GM19324 (cell line): ENCODE measurements around the gene ST7.

Experiments used
- ATAC-seq: cut with Tn5 transposase; IDR thresholded peaks from one replicate; pipeline ENCODE4 v1.9.1; 2021; ENCODE audit warnings: mild to moderate bottlenecking, moderate library complexity; ENCODE audit not compliant: unreplicated experiment, low FRiP score

The ST7 gene

GRCh38 chr7:117086788-117087187 is 133.5 kb downstream of the ST7 start:
- no peak for ATAC-seq

DNA sequence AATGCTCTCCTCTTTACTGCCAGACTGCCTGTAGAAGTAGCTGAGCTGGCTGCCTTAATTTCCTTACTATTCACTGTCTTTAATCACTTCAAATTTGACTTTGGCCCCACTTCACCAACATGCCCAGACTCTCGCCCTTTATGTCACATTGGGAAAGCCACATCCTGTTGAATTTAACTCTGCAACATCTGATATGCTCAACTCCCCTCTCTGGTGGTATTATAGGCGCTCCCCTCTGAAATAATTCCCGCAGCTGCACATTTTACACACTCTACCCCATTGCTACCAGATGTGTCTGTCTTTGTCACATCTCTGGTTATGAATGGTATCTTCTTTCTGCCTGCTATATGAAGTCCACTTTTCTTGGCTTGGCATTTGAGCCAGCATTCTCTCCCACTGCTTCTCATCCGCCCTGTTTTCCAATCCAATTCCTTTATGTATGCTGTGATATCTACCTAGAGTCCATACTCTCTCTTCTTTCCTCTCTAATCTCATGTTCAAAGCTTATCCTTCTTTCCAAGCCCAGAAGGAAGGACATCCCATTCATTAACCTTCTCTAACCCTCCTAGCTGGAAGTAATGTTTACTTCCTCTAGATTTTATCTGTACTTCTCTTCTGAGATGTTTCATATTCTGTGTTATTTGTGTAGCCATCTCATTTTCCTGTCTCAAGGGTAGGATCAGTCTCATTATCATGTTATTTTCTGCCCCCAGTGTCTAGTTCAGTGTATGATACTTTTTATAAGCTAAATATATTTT is 134.5 kb downstream of the ST7 start:
- ATAC-seq = no peak

DNA sequence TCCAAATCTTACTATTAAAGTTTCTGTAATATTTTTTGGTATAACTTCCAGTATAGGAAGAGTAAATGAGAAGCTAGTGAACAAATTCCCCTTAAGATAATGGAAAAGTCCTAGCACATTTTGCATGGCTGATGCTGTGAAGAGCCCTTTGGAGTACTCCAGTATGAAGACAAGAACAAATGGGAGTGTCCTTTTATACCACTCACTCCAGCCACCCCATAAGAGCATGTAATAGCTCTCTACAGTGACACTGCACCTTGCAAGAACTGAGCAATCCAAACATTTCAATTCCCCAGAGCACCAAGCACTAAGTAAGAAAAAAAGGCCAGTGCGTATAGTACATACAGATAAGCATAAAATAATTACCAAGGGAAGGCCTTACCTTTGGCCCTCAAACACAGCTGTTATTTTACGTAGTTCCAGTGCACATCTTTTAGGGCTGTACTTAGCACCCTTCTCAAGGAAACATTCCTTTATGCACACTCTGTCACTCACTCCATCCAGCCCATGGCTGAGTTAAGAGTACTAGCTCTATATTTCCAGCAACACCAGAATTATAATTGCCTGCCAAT is 135.4 kb downstream of the ST7 start:
- no peak for ATAC-seq

DNA sequence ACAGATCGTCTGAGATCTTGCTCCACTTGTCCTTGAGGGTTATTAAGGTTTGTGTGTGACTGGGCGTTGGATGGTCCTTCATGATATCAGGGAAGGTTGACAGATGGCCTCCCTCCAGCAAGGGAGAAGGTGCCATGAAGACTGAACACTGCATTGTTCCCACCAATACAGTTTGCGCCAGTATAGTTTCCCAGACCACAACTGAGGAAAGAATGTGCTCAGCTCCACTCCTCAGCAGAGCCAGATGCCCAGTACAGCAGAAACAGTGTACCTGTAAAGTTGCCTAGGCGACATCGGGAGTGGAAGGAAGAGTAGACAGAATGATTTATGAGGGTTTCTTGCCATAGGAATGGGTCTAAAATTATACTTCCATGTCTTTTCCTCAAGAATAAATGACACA is 137.5 kb downstream of the ST7 start:
- ATAC-seq = no peak

DNA sequence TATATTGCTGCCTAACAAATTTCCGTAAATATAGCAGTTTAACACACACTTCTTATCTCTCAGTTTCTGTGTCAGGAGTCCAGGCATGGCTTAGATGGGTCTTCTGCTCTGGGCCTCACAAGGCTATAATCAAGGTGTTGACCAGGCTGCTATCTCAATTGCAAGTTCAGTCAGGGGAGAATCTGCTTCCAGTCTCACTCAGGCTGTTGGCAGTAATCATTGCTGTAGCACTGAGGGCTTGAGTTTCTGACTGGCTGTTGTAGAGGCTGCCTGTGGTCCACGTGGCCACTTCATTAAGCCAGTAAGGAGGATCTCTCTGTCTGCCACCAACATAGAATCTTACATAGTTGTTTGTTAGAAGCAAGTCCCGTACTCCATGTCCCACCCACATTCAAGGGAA is 138.4 kb downstream of the ST7 start:
- no peak for ATAC-seq

DNA sequence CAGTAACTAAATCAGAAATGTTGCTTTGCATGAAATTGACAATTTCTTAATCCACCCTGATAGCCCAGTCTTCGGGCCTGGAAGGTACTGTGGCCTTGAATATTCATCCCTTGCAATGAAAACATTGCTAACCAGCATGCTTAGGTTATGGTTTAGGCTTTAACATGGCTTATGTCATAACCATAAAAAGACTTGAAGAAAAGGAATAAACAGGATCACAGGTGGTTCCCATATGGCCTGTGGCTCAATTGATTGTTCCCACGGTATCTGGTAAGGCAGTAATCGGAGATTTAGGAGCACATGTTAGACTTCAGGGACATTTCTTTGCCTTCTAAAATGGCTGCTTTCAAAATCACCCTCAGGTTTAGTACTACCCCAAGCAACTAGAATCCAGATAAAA is 139.5 kb downstream of the ST7 start:
- ATAC-seq = no peak

DNA sequence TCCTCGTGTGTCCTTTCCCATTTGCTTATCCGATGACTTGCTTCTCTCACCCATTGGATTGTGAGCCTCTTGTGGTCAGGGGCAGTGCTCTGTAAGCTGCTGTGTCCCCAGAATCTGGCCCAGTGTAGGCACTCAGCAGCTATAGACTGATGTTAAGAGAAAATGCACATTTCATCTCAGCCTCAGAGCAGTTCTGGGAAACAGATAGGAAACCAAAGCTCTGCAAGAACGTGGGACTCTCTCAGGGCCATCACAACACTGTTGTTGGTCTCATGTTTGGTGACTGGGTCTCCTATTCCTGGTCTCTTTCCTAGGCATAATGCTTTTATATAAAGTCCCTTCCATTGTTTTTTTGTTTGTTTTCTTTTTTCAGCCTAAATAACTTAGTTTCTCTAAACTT is 141.2 kb downstream of the ST7 start:
- no peak for ATAC-seq

DNA sequence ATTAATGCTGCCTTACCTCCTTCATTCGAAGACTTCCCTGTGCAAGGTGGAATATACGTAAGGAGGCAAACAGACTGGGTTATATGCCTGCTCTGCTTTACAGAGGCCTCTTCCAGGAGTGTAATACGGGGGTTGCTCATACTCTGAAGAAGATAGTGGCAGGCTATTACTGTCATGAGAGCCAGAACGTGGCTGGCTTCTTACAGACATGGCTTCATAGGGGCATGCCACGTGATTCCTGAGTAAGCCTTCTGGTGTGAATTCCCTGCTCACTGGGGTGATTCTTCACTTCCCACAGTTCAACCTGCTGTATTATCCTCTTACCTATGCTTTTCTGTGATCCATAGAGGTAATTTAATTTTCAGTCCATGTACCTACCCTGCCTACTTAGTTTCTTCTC is 141.8 kb downstream of the ST7 start:
- ATAC-seq = no peak

GRCh38 chr7:117096330-117096729 is 143.0 kb downstream of the ST7 start:
- no peak for ATAC-seq

DNA sequence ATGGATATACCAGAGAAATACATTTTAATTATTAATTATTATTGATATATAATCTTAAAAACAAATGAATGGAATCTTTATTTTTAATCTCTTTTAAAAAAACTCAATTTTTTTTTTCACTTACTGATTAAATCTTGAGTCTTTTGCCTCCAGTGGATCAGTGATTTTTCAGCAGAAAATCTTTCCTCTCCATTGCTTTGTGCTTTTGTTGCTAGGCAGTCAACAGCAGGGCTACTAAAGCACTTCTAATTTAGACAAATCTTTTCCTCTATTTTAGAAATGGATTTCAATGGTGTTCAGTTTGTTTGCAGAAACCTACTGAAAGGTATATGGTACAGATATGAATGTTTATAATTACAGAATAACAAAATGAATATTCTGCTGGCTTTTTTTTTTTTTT is 143.6 kb downstream of the ST7 start:
- no peak for ATAC-seq

- no peak for ATAC-seq
These were observed 144.6 kb downstream of the ST7 start for GRCh38 chr7:117097860-117098259.

DNA sequence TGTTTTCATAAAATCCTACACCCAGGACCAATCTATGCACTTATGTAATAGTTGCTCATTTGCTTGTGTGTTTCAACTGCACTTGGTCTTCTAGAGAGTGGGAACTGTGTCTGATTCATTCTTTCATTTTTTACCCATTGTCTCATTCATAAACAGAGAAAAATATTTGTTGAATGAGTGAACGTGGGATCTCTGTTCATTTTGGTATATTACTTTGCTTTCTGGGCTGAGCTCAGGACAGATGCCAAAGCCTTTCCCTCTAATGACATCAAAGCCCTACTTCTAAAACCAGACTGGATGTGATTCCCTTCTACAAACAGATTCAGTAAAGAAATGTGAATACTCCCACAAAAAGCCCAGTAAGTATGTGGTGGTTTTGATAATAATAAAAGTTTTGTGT is 145.2 kb downstream of the ST7 start:
- no peak for ATAC-seq

- no peak for ATAC-seq
These were observed 147.7 kb downstream of the ST7 start for GRCh38 chr7:117101026-117101425.

GRCh38 chr7:117110480-117111315 is 157.4 kb downstream of the ST7 start:
- peak; percentile 89 for ATAC-seq

DNA sequence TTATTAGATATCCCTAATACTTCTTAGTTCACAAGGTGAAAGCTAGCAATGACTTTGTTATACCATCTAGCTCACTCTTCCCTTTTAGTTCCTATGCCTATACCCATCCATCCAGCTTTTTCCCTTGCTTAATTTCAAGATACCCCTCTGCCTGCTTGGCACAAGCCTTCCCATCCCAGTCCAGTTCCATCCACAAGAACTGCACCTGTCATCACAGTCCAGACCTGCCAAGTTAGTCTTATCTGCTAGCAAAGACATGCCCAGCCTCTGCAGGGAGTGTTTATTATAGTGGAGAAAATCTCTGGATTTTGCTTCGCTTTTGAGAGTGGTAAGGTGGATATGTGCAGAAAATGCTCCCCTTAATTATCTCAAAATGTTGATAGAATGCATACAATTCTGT is 158.2 kb downstream of the ST7 start:
- no peak for ATAC-seq

- no peak for ATAC-seq
These were observed 159.3 kb downstream of the ST7 start for GRCh38 chr7:117112640-117113039.

GRCh38 chr7:117113871-117114270 is 160.6 kb downstream of the ST7 start:
- no peak for ATAC-seq

DNA sequence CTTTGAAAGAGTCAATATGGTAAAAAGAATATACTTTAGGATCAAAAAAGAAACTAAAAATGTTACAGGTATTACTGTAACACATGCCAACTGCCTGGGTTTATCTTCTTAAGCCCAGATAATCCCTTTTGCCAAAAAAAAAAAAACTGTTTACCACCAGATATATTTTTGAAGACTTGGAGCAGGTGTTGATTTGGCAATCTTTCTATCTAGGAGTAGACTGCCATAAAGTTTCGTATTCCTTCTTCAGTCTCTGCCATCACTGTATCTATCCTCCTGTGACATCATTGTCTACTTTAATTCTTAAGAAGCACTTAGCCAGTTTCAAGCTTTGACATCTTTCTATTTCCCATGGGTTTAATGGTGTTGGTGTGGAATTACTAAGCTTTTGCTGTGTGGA is 161.0 kb downstream of the ST7 start:
- ATAC-seq = no peak

- ATAC-seq = no peak
These were observed 162.9 kb downstream of the ST7 start for GRCh38 chr7:117116211-117116610.

GRCh38 chr7:117117172-117117571 is 163.9 kb downstream of the ST7 start:
- no peak for ATAC-seq

- ATAC-seq = no peak
These were observed 165.4 kb downstream of the ST7 start for GRCh38 chr7:117118579-117119180.
